Measurements from ENCODE around the gene BZW1.
A peak's percentile ranks its signal among the peaks of the same experiment; 100 is the strongest.

Gene BZW1

DNA sequence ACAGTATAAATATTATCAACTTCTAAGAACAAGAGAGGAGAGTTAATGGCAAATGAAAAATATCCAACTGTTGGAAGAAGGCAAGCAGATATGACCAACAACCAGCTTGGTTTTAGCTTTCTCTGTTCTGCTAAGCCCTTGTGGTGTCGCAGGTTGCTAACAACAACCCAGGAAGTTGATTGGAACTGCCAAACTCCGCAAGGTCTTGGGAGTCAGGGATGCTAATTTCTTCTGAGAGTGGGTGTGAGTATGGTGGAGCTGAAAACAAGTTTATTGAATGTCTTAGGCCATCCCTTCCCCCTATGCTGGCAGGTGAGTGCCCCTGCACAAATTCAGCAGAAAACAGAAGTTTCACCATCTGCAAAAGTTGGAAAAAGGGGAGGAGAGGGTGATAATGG lies 17.5 kb downstream of the BZW1 start:
- no peak for DNase-seq (ENCODE audit: low read depth in 4 of 4, low spot score in 1 of 4)

DNA sequence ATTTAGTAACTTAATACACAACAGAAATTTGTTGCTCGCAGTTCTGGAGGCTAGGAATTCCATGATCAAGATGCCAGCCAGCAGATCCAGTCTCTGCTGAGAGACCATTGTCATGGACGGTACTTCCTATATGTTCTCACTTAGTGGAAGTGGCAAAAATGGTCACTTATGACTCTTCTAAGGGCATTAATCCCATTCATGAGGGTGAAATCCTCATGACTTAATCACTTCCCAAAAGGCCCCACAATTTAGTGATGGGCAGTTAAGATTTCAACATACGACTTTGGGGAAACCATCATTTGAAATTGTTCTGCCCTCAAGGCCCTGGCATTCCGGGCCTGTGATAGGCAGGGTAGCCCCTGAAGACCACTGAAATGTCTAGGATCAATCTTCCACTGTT lies 23.0 kb downstream of the BZW1 start:
- no peak for DNase-seq (ENCODE audit: low read depth in 4 of 4, low spot score in 1 of 4)

DNA sequence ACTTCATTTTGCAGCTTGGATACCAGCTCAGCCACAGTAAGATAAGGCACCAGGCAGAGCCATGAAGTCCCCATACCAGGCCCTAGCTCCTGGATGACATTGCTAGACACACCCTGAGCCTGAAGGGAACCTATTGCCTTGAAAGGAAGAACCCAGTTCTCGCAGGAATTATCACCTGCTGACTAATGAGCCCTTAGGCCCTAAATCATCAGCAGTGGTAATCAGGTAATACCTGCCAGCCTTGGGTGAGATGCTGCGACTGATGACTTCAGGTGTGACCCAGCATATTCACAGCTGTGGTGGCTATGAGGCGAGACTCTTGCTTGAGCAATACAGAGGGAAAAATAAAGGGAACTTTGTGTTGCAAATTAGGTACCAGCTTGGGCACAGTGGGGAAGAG lies 27.8 kb downstream of the BZW1 start:
- no peak for DNase-seq (ENCODE audit: low read depth in 4 of 4, low spot score in 1 of 4)

DNA sequence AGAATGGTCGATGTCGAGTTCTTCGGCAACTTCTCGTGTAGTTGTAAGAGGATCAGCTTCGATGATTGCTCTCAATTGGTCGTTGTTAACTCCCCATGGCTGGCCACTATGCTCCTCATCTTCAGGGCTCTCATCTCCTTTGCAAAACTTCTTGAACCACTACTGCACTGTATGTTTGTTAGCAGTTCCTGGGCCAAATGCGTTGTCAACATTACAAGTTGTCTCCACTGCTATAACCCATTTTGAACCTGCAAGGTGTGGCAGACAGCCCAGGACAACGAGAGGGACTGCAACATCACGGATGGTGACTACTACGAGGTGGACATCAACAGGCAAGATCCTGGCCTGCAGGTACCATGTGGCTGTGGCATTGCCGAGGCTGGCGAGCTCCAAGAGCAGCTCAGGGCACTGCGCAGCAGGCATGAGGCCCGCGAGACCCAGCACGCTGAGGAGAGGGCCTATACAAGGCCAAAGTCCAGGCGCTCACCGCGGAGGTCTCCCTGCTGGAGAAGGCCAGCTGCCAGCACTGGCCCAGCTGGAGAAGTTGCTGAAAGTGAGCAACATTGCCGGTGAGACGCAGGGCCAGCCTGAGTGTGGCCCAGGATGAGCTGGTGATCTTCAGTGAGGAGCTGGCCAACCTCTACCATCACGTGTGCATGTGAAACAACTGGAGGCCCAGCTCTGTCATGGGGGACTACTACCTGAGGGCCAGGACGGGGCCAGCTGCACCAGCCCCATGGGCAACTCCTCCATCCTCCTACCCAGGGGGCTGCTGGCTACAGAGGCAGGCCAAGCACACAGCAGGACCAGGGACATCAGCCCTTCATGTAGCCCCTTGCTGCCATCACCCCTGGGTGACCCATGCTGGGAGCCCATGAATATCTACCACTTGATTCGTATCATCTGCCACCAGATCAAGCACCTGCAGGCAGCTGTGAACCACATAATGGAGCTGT lies 32.6 kb downstream of the BZW1 start:
- DNase-seq (ENCODE audit: low read depth in 4 of 4, low spot score in 1 of 4) = no peak

DNA sequence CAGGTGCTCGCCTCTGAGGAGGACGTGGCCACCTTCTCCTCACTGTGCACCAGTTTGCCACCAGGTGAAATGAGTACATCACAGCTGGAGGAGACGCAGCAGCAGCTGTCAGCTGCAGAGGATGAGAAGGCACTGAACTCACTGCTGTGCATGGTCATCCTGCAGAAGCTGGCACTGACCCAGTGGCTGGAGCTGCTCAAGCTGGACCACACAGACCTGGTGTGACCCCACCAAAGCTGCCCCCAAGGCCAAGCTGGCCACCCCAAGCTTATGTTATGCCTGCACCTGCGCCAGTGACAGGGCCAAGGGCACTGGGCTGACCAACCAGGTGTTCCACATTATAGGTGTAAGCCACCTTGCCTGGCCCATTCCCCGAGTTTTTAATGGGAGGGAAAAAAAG lies 33.5 kb downstream of the BZW1 start:
- no peak for DNase-seq (ENCODE audit: low read depth in 4 of 4, low spot score in 1 of 4)

DNA sequence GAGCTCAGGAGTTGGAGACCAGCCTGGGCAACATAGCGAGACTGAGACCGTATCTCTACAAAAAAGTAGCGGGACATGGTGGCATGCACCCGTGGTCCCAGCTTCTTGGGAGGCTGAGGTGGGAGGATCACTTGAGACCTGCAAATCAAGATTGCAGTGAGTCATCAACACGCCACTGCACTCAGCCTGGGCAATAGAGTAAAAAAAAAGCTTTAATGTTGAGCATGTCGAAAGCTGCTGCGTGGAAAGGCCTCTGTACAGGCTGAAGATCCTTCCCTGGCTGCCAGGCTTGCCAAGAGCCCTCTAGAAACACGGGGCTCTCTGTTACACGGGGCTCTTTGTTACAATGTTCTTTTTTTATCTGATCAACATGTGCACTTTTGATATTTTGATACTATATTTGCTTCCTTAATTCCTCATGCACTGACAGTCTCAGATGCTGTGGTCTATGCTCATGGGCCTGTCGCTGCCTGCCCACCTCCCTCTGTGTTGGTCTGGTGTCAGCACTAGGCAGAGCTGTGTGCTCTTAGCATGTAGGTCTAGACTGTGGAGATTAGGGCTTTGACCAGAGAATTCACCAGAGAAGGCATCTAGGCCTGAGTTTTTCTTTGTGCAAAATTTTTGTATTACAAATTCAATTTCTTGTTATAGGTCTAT lies 34.1 kb downstream of the BZW1 start:
- DNase-seq (ENCODE audit: low read depth in 4 of 4, low spot score in 1 of 4) = no peak

DNA sequence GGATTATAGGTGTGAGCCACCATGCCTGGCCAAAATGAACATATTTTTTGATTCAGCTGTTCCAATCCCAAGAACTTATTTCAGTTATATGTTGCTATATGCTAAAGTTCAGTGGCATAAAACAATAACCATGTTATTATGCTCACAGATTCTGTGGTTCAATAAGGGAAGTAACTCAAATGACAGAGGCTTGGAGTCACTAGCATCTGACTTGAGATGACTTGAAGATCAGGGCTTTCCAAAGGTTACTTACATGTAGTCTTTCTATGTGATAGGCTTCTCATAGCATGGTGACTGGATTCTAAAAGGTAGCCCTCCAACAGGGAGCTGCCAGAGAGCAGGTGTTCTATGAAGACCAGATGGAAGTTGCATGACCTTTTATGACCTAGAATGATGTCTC lies 35.6 kb downstream of the BZW1 start:
- DNase-seq (ENCODE audit: low read depth in 4 of 4, low spot score in 1 of 4) = no peak

DNA sequence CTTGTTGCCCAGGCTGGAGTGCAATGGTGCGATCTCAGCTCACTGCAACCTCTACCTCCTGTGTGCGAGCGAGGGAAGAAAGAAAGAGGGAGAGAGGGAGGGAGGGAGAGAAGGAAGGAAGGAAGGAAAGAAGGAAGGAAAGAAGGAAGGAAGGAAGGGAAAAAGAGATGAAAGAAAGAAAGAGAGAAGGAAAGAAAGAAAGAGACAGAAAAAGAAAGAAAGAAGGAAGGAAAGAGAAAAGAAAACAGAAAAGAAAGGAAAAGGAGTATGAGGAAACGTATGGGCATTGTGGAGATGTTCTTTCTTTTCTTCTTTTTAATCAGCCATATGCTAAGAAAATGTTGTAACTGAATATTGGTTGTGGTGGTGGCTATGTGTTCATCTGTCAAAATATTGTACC lies 36.2 kb downstream of the BZW1 start:
- no peak for DNase-seq (ENCODE audit: low read depth in 4 of 4, low spot score in 1 of 4)

DNA sequence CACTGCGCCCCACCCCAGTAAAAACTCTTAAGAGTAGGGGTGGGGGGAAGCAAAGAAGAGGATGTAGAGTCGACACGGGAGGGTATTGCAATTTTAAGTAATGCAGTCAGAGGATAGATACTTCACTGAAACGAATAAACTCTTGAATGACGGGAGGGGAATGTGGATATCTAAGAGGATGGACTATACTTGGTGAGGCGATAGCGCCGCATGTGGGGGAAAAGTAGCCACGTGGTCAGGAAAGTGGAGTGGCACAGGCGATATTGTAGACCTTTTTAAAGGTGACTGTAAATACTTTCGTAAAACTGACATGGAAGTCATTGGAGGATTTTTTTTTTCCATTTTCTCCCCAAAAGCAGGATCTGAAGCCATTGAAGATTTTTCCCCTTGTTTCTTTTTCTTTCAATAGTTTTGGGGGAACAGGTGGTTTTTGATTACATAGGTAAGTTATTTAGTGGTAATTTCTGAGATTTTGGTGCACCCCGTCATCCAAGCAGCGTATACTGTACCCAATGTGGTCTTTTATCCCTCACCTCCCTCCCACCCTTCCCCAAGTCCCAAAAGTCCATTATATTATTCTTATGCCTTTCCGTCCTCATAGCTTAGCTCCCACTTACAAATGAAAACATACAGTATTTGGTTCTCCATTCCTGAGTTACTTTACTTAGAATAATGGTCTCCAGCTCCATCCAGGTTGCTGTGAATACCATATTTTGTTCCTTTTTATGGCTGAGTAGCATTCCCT lies 39.0 kb downstream of the BZW1 start:
- DNase-seq (ENCODE audit: low read depth in 4 of 4, low spot score in 1 of 4) = no peak

DNA sequence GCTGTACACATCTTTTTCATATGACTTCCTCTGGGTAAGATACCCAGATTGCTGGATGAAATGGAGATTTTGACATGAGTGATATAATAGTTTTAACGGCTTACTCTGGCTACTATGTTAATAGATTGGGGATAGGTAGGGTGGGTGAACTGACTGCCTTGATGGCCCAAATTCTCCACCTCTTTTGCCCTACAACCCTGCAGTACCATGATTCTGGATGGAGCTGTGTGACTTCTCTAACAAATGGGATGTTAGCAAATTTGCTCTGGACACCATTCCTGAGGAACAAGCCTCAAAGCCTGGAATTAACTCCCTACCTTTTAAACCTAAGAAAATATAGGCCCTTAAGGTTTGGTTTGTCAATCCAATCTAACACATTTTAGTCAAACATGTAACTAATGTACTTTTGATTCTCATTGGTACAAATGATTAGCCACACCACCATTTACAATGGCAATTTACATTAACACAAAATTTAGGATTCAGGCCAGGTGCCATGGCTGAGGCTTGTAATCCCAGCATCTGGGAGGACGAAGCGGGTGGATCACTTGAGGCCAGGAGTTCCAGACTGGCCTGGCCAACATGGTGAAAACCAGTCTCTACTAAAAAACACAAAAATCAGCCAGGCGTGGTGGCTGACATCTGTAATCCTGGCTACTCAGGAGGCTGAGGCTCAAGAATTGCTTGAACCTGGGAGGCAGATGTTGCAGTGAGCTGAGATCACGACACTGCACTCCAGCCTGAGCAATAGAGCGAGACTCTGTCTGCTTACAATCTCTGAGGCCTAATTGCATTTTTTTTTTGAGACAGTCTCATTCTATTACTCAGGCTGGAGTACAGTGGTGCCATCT lies 39.9 kb downstream of the BZW1 start:
- DNase-seq (ENCODE audit: low read depth in 4 of 4, low spot score in 1 of 4) = no peak

DNA sequence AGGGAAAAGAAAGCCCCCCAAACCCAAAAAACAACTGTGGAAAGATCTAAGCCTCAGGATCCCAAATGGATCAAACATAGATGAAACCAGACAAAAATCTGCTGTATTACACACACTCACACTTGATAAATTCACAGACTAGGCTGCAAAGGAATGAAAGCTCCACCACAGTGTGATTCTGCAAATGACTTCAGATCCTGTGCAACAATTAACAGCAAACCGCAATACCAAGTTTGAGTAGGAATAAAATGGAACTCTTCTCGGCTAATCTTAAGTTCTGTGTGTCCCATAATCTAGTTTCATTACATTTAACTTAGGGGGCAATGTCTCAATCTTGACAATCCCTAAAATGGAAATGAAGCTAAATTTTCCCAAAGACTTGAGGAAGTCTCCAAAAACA lies 40.9 kb downstream of the BZW1 start:
- DNase-seq (ENCODE audit: low read depth in 4 of 4, low spot score in 1 of 4) = no peak

DNA sequence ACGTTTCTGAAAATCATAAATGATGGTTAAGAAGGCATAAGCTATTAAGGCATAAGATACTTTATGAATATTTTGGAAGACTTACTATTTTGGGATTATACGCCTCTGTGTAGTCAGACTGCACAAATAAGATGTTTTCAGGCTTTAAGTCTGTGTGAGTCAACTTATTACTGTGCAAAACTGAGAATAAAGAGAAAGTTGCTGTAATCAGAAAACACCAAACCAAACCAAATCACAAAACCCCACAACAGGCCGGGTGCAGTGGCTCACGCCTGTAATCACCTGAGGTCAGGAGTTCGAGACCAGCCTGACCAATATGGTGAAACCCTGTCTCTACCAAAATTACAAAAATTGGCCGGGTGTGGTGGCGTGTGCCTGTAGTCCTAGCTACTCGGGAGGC lies 45.1 kb downstream of the BZW1 start:
- DNase-seq (ENCODE audit: low read depth in 4 of 4, low spot score in 1 of 4) = no peak

DNA sequence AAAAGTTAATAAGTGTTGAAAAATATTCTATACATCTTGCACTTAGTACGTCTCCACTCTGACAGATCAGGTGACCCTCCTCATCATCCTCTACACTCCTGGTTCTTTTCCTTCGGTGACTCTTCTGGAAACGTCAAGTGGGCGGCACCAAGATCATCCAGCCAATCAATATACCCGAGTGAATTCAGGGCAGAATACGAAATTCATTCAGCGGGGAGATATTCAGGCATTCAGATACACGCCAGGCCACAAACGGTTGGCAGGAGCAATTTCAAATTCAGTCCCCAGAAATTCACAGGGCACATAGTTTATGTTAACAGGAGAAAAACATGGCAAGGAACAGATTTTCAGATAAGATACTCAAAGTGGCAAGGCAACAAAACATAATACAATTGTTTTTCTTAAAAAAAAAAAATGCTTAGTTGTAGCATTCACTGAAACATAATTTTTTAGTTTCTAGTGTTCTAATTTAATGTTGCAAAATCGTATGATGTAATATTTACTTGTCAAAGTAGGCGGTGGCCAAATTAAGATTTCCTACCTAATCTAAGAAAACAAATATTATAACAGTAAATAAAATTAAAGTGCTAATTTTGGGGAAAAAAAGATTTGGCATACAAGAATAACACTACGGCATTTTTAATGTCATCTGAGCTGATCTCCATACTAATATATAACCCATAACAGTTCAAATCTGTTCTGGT lies 48.5 kb downstream of the BZW1 start:
- peak in 1 of 4 experiments; percentile 18 for DNase-seq (ENCODE audit: low read depth in 4 of 4, low spot score in 1 of 4)

DNA sequence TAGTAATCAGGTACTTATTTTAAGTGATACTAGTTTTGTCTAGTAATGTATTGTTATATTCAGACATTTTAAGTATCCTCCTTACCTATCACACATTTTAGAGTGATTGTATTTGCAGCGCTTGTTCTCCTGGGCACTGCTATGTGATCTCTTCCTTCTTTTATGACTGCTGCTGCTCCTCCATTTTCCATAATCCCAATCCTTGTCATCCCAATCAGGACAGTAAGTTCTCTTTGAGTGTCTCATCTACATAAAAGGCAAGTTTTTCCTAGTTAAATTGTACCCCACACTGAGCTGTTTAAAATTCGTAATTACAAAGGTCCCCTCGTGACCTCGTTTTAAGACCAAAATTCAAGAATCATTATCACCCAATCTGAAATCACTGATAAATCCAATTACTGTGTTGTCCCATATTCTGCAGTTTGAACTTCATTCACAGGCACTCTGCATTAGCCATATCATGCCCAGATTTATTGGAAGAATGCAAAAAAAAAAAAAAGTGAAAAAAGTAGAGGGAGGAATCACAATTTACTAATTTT lies 50.0 kb downstream of the BZW1 start:
- no peak for DNase-seq (ENCODE audit: low read depth in 4 of 4, low spot score in 1 of 4)

DNA sequence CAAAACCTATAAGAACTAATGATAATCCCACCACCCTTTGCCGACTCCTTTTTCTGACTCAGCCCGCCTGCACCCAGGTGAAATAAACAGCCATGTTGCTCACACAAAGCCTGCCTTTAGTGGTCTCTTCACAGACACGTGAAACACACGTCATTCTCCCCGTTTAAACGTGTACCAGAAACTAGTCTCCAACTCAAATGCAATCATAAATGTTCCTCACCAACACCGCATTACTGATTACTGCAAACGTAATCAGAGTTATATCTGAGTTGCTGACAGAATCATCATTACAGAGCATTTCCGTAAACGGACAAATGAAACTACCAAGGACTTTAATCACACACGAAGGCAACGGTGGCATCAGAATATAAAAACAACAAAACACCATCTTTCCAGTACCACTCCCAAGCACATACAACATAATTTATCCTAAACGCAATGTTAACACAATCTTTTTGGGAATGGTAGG lies 50.9 kb downstream of the BZW1 start:
- DNase-seq (ENCODE audit: low read depth in 4 of 4, low spot score in 1 of 4) = peak in 3 of 4 experiments; percentile 43 to 47 (median 46)

DNA sequence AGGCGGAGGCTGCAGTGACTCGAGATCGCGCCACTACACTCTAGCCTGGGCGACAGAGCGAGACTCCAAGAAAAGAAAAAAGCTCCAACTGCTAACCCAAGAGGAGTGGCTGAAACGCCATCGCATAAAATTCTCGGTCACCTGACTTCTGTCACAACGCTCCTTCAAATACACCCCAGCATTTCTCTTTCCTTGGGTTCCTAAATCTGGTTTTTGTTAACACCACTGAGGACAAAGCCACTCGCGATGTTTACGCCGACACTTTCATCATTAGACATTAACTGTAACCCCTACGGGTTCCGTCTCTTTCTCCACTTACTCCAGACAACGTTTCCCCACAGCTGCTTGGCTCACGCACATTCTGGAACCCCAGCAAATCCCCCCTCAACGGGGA lies 52.1 kb downstream of the BZW1 start:
- no peak for DNase-seq (ENCODE audit: low read depth in 4 of 4, low spot score in 1 of 4)

DNA sequence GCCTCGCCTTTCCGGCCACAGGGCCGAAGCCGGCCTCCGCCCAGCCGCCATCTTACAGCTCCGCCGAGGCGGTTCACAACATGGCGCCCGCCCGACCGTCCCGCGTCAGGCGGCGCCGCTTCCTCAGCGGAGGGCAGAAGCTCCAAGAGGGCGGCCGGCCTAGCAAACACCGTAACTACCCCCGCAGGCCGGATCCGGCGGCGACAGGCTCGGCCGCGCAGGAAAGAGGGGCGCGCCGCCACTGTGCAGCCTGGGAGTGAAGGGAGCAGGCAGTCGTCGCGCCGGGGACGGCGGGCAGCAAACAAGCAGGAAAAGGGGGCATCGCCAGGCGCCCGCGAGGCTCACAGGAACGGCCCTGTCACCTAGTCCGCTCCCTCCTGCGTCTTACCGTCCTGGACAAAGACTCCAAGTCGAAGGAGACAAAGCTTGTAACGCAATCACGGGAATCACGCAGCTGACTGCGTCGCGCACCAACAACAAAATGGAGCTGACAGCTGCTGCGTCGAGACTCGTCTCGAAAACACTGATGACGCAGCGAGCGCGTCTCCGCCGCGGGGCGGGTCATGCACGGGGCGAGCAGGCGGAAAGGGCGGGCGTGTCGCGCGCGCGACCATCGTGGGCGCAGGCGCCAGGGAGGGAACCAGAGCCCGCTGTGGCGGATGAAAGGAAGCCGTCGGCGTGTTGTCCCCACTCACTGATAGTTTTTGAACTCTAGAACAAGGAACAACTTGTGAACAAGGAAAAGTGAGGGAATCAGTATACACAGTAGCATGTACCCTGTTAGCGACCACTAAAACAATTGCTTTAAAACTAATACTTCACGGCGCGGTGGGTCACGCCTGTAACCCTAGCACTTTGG lies 52.7 kb downstream of the BZW1 start, which contains the start of gene CLK1:
Gene CLK1 (minus strand): TSS at position 483 of the 859 bp plus-strand sequence. CDS start 2,796 bp downstream, outside the sequence.
- DNase-seq (ENCODE audit: low read depth in 4 of 4, low spot score in 1 of 4) = peak; percentile 92 to 96 (median 95)

DNA sequence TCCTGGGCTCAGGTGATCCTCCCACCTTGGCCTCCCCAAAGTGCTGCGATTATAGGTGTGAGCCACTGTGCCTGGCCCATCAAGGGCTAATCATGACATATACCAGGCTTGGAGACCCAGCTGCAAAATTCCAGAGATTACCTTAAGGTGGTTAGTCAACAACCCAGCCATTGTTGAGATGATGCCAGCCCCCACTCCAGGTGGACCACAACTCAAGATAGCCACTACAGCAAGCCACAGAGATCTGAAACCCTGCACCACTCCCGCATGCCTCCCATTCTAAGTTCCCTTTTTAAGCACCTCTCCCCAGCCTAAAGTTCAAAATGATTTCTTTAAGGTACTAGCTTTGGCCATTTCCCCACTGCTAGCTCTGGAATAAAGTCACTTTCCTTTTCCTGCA lies 57.3 kb downstream of the BZW1 start:
- no peak for DNase-seq (ENCODE audit: low read depth in 4 of 4, low spot score in 1 of 4)

DNA sequence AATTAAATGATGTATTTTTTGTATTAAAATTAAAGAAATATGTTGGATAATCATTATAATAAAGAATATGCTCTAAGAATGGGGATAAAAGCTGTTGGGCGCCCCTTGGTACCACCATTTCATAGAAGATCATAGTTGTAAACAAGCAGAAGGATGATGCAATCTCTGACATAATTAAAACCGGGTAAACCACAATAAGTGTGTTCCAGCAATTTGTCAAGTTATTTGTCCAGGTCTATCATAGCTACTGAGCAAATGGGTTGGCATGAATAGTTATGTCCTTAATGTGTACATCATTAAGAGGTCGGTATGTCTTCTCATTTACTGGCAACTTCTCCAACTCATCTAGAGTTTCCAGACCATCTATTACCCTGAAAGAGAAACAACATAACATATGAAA lies 59.4 kb downstream of the BZW1 start:
- DNase-seq (ENCODE audit: low read depth in 4 of 4, low spot score in 1 of 4) = no peak
